ENCODE results near the gene CEP112. TPM values are rescaled to one million over a fixed set of nuclear protein-coding genes. Genes with fewer than 3 reads are reported as not detected.

The CEP112 gene
- total and polyA plus RNA-seq, 2 of the 8 experiments (the other 6 are each of a cell fraction or from before 2014, with no cell fraction given): 0.62 to 3.1 TPM

GRCh38 chr17:66008680-66009079 is 183.3 kb downstream of the CEP112 start:
- Histone ChIP-seq H2BK15ac (ENCODE audit: low read length) (no peak overlapping the region), H3K4me1 (replicated peaks in 1 of 4; ENCODE audit: control insufficient read depth in 3 of 4, insufficient read depth in 4 of 4, low read length in 3 of 4) (no peaks in the 10 kb centered on the region), H3K14ac (ENCODE audit: insufficient read length) (no peak overlapping the region), H3K9me3 (ENCODE audit: insufficient read depth in 2 of 2, low read depth in 1 of 2, low read length in 1 of 2) (no peaks in the 10 kb centered on the region), H3K27ac (ENCODE audit: low read depth, low read length) (no peak overlapping the region), H3K4ac (replicated peaks; ENCODE audit: insufficient read length, low read depth, low read length) (no peak overlapping the region), H2BK20ac (ENCODE audit: low read length) (no peak overlapping the region), H3K79me1 (ENCODE audit: low read depth, low read length) (no peaks in the 10 kb centered on the region), H2BK120ac (replicated peaks; ENCODE audit: low read depth, low read length) (no peak overlapping the region), H3K4me2 (ENCODE audit: insufficient read depth in 1 of 2, low read depth in 2 of 2, low read length in 2 of 2) (no peak overlapping the region), H4K20me1 (replicated peaks in 1 of 2; ENCODE audit: control insufficient read depth in 1 of 2, insufficient read depth in 2 of 2, low read length in 2 of 2) (no peaks in the 10 kb centered on the region), H3K4me3 (ENCODE audit: extremely low read depth in 1 of 4, insufficient read depth in 2 of 4, low read depth in 3 of 4, low read length in 4 of 4) (no peak overlapping the region), H3K23me2 (ENCODE audit: low read depth, low read length) (no peaks in the 10 kb centered on the region), H2AK5ac (ENCODE audit: low read depth, low read length) (no peak overlapping the region), H3K18ac (ENCODE audit: extremely low read depth, low read length) (no peak overlapping the region), H4K8ac (ENCODE audit: extremely low read depth, insufficient read depth, low read length) (no peak overlapping the region), H3K23ac (ENCODE audit: insufficient read length) (no peak overlapping the region), H3K27me3 (replicated peaks in 1 of 4; ENCODE audit: control insufficient read depth in 3 of 4, extremely low read depth in 1 of 4, insufficient read depth in 3 of 4, low read length in 3 of 4) (no peaks in the 10 kb centered on the region), H3K79me2 (ENCODE audit: control insufficient read depth in 1 of 2, insufficient read depth in 2 of 2, low read length in 2 of 2) (no peaks in the 10 kb centered on the region), H2BK5ac (ENCODE audit: low read depth, low read length) (no peak overlapping the region), H3K56ac (replicated peaks; ENCODE audit: insufficient read length, low read depth, low read length) (no peak overlapping the region), H2BK12ac (ENCODE audit: low read depth, low read length) (no peak overlapping the region), H3K36me3 (ENCODE audit: control insufficient read depth in 2 of 4, insufficient read depth in 4 of 4, low read length in 3 of 4) (no peaks in the 10 kb centered on the region), H4K5ac (ENCODE audit: insufficient read length, low read depth, low read length) (no peak overlapping the region), H3K9ac (replicated peaks in 1 of 4; ENCODE audit: extremely low read depth in 1 of 4, low read depth in 3 of 4, low read length in 3 of 4) (no peak overlapping the region), H2AFZ (ENCODE audit: low read length) (no peak overlapping the region), H4K91ac (replicated peaks; ENCODE audit: insufficient read length, low read length) (no peak overlapping the region)
- no peak for TF ChIP-seq PHF8 (conservative IDR thresholded peaks at IDR 0.05; ENCODE audit: low read depth, low read length)
- TF ChIP-seq TAF1 (IDR thresholded peaks at IDR 0.05; ENCODE audit: low read depth, low read length): no peak
- no peak for TF ChIP-seq KDM4A (IDR thresholded peaks at IDR 0.05; ENCODE audit: low read depth, low read length, severe bottlenecking)
- TF ChIP-seq EZH2 (IDR thresholded peaks at IDR 0.05; ENCODE audit: low read depth, low read length, severe bottlenecking): no peak
- FAIRE-seq: no peak
- ChIA-PET CTCF (ENCODE audit: partially characterized antibody) (interaction anchor here (0.6 kb wide), 1 partner anchor 19 kb away, joined by 3 read pairs; no protein-coding TSS in a partner anchor), POLR2A (ENCODE audit: partially characterized antibody) (no interaction called here)
- 45% methylated on average over 1 of the region's 1 CpG; no CpG with 5 or more reads in 1 of the 2 experiments for WGBS, 2 experiments (ENCODE audit: extremely low coverage in 1 of 2, insufficient coverage in 1 of 2, insufficient read length in 1 of 2, insufficient replicate concordance in 2 of 2, low coverage in 1 of 2, low lambda C conversion rate in 2 of 2, missing lambda C conversion rate in 1 of 2)
- DNase-seq (ENCODE audit: low read depth in 1 of 2, low spot score in 2 of 2): no peak

All from H1 (cell line).